GM12874 (cell line): ENCODE results near the gene MIGA2.

Source experiments
- TF ChIP-seq, protein P1 (sequence below): IDR thresholded peaks from 2 replicates; pipeline ENCODE4 v1.5.1; 2011; ENCODE audit warnings: low read depth, mild to moderate bottlenecking, control low read depth, low read length, moderate library complexity; ENCODE audit not compliant: insufficient read depth

MIGA2 gene

DNA sequence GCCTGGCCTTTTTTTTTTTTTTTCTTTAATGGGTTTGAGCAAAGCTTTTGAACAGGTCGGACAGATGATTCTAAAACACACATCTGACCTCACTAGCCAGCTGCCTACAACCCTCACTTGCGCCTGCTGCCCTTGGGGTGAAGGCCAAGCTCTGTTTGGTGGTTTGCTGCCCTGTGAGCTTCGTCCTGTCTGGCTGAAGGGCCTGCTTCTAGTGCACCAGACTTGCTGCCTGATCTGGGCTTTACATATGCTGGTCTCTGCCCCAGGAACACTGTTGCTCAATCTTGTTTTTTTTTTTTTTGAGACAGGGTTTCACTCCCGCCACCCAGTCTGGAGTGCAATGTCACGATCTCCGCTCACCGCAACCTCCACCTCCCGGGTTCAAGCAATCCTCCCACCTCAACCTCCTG is 28.1 kb downstream of the MIGA2 start:
- TF ChIP-seq, protein P1, sequence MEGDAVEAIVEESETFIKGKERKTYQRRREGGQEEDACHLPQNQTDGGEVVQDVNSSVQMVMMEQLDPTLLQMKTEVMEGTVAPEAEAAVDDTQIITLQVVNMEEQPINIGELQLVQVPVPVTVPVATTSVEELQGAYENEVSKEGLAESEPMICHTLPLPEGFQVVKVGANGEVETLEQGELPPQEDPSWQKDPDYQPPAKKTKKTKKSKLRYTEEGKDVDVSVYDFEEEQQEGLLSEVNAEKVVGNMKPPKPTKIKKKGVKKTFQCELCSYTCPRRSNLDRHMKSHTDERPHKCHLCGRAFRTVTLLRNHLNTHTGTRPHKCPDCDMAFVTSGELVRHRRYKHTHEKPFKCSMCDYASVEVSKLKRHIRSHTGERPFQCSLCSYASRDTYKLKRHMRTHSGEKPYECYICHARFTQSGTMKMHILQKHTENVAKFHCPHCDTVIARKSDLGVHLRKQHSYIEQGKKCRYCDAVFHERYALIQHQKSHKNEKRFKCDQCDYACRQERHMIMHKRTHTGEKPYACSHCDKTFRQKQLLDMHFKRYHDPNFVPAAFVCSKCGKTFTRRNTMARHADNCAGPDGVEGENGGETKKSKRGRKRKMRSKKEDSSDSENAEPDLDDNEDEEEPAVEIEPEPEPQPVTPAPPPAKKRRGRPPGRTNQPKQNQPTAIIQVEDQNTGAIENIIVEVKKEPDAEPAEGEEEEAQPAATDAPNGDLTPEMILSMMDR = no peak

DNA sequence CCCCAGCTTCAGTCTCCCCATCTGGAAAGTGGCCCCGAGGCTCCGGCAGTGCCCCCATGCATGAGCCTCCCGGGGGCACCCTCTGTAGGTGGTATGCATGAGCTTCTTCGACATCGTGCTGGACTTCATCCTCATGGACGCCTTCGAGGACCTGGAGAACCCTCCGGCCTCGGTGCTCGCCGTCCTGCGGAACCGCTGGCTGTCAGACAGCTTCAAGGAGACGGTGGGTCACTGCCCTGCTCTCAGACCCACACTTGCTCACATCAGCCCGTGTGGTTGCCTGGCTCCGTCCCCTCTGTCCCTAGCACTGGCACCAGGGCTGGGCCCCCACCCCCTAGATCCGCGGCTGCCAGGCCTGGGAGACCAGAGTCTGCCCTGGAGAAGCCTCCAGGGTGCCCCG is 31.7 kb downstream of the MIGA2 start:
- TF ChIP-seq, protein P1 = no peak

DNA sequence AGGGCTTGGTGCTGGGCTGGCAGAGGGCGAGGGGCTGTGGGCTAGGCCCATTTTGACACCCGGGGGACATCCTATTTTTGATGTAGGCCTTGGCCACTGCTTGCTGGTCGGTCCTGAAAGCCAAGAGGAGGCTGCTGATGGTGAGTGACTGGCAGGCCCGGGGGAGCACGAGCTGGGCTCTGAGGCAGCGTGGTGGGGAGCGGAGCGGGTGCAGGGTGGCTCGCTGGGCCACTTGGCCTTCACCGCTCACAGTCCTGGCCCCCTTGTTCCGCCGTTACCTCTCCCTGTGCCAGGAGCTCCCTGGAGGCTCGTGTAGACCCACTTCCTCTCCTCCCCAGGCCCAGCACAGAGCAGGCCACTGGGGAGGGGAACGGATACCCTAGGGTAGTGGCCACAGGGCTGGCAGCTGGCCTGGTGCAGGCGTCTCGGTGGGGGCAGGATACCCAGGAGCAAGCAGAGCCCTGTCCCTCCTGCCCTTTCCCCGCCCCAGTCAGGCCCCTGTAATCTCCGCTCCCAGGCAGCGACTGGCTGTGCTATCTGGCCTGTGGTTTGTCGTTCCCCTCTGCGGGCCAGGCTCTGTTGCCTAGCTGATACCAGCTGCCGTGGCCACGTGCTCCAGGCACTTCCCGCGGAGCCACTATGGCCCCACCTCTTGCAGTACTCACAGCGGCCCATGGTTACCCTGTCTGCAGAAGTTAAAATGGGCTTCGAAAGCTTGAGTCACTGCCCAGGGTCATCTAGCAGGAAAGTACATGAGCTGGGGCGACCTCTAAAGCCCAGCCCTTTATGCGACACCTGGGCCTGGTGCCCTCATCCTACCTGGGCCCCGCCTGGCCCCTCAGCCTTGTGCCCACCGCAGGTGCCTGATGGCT is 32.8 kb downstream of the MIGA2 start:
- TF ChIP-seq, protein P1 = no peak

DNA sequence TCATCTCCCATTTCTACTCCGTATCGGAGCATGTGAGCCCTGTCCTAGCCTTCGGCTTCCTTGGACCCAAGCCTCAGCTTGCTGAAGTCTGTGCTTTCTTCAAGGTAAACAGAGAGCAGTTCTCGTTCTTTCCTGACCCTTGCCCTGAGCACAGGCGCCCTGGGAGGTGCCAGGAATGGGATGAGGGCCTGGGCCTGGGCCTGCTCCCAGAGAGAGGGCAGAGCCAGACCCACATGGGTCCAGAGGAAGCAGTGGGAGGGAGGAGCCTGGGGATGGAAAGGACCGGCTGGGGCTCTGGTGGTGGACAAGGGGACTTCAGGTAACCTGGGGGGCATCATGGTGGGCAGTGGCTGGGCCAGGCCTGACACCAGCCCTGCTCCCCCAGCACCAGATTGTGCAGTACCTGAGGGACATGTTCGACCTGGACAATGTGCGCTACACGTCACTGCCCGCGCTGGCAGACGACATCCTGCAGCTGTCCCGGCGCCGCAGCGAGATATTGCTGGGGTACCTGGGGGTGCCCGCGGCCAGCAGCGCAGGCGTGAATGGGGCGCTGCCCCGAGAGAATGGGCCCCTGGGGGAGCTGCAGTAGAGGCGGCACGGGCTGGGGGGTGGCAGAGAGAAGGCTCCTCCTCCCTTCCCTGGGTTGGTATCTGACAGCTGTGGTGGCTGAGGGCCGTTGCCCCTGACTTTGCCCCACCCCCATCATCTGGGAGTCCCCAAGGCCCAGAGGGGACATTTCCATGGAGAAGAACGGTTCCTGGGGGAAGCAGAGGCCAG is 33.6 kb downstream of the MIGA2 start:
- TF ChIP-seq, protein P1 = no peak

DNA sequence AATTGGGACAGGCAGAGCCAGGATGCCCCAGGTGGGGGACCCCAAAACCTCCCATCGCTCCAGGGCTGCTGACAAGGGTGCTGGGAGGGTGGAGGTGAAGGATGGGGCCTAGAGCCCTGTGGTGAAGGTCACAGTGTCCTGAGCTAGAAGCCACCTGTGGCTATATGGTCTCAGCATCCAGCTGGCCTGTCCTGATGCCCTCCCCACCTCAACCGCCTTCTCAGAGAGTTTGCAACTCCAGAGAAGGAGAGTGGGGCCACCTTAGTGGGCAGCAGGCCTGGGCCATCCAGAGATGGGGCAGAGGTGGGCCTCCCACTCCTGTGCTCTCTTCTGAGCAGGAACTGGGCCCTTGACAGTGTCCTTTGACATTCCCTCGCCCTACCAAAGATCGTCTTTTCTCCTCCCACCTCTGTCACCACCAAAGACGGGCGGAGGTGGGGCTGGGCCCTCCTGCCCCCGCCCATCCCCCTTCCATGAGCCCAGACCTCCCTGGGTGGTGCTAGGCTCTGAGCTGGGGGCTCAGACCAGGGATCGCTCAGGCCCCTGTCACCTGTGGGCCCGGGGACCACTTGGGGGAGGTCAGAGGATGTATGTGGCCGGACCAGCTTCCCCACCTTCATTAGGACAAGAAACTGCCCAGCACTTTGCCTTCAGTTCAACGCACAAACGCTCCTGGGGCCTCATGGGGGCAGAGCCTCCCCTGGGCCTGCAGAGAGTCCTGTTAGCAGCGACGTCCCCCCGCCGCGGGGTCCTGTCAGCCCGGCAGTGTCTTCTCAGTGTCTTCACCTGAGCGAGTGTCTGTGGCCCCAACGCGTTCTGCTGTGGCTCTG is 34.5 kb downstream of the MIGA2 start:
- TF ChIP-seq, protein P1 = no peak

DNA sequence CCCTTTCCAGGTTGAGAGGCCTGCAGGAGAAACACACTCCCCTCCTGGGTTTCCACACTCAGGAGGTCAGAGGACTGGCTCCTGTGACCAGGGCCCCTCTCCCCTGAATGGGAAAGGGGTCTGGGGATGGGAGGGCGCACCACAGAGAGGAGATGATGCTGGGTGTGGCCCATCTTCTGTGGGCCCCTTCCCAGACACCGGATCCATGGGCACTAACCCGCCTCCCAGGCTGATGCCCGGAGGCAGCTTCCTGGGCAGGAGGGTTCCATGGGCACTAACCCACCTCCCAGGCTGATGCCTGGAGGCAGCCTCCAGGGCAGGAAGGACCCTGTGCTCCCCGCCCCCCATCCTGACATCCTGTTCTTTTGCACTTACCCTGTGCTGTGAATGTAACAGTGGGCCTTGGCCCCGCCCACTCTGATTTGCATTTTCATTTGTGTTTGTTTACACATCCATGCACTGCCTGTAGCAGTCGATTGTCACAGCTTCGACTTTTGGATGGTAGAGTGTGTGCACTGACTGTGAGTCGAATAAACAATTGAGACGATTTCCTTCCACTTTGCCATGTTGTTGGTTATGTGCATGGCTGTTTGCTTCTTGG is 35.2 kb downstream of the MIGA2 start:
- TF ChIP-seq, protein P1 = no peak
